ENCODE results near the gene WSCD1. TPM values are rescaled to one million over a fixed set of nuclear protein-coding genes. Genes with fewer than 3 reads are reported as not detected.
A peak's percentile ranks its signal among the peaks of the same experiment; 100 is the strongest.

Gene WSCD1
- total RNA-seq, 1 experiment from 2014 or later = 57.0 TPM

- Histone ChIP-seq H3K4me2 (ENCODE audit: low read length) (no peak overlapping the region), H3K9me3 (ENCODE audit: low read length) (no peaks in the 10 kb centered on the region), H3K4me3 (ENCODE audit: low read length) (no peak overlapping the region), H3K9me2 (replicated peaks; ENCODE audit: low read length) (no peaks in the 10 kb centered on the region), H4K20me1 (ENCODE audit: low read length) (no peaks in the 10 kb centered on the region), H3K36me3 (ENCODE audit: low read depth, low read length) (no peaks in the 10 kb centered on the region), H3K27ac (ENCODE audit: low read length) (no peak overlapping the region), H2AFZ (ENCODE audit: low read length) (no peak overlapping the region), H3K4me1 (ENCODE audit: insufficient read depth, low read length) (peaks cover 16% of the 10 kb centered on the region), H3K9ac (ENCODE audit: low read length) (no peak overlapping the region), H3F3A (ENCODE audit: low read length, unreplicated experiment) (no peaks in the 10 kb centered on the region), H3K27me3 (ENCODE audit: low read length) (no peaks in the 10 kb centered on the region), H3K79me2 (ENCODE audit: low read length) (no peaks in the 10 kb centered on the region)
- no TSS peak for BruUV-seq (replicated peaks)
- DNase-seq (no peak), ATAC-seq (no peak)
- ChIA-PET CTCF (interaction anchor here (0.5 kb wide), 1 partner anchor 355 kb away, joined by 3 read pairs; no protein-coding TSS in a partner anchor), POLR2A (ENCODE audit: unreplicated experiment) (no interaction called here)
- intact Hi-C loops (cut with micrococcal nuclease) = no loop called here
- no peak for TF ChIP-seq EZH2 (IDR thresholded peaks at IDR 0.05; ENCODE audit: low read length, unreplicated experiment)
- TF ChIP-seq CTCF (conservative IDR thresholded peaks at IDR 0.05; ENCODE audit: low read depth, low read length) = no peak
- TF ChIP-seq EZH2phosphoT487 (IDR thresholded peaks at IDR 0.05; ENCODE audit: borderline replicate concordance, low read length) = no peak
Measured at GRCh38 chr17:6057562-6057961, 12.6 kb upstream of the WSCD1 start.

GRCh38 chr17:6059406-6059805 lies 10.8 kb upstream of the WSCD1 start:
- no peaks in the 10 kb centered on the region for H3K27me3 ChIP-seq (ENCODE audit: low read length)
- intact Hi-C loops (cut with micrococcal nuclease) = no loop called here
- DNase-seq = no peak
- no peak for ATAC-seq
- H3K9me3 ChIP-seq (ENCODE audit: low read length) = no peaks in the 10 kb centered on the region
- H3K4me2 ChIP-seq (ENCODE audit: low read length) = no peak overlapping the region
- H3K4me3 ChIP-seq (ENCODE audit: low read length) = no peak overlapping the region
- H3F3A ChIP-seq (ENCODE audit: low read length, unreplicated experiment) = no peaks in the 10 kb centered on the region
- H3K36me3 ChIP-seq (ENCODE audit: low read depth, low read length) = no peaks in the 10 kb centered on the region
- peaks cover 9% of the 10 kb centered on the region for H3K4me1 ChIP-seq (ENCODE audit: insufficient read depth, low read length)
- H3K9ac ChIP-seq (ENCODE audit: low read length) = no peak overlapping the region
- H3K79me2 ChIP-seq (ENCODE audit: low read length) = no peaks in the 10 kb centered on the region
- no peak for TF ChIP-seq CTCF (conservative IDR thresholded peaks at IDR 0.05; ENCODE audit: low read depth, low read length)
- TF ChIP-seq EZH2 (IDR thresholded peaks at IDR 0.05; ENCODE audit: low read length, unreplicated experiment) = no peak
- no peak for TF ChIP-seq EZH2phosphoT487 (IDR thresholded peaks at IDR 0.05; ENCODE audit: borderline replicate concordance, low read length)
- POLR2A ChIA-PET (ENCODE audit: unreplicated experiment) = no interaction called here
- CTCF ChIA-PET = no interaction called here
- H4K20me1 ChIP-seq (ENCODE audit: low read length) = no peaks in the 10 kb centered on the region
- no peak overlapping the region for H3K27ac ChIP-seq (ENCODE audit: low read length)
- no TSS peak for BruUV-seq (replicated peaks)
- no peaks in the 10 kb centered on the region for H3K9me2 ChIP-seq (replicated peaks; ENCODE audit: low read length)
- H2AFZ ChIP-seq (ENCODE audit: low read length) = no peak overlapping the region

- ChIA-PET POLR2A (ENCODE audit: unreplicated experiment) (no interaction called here), CTCF (interaction anchor here (0.6 kb wide), 1 partner anchor 168 kb away, joined by 5 read pairs; no protein-coding TSS in a partner anchor)
- Histone ChIP-seq H3K4me1 (ENCODE audit: insufficient read depth, low read length) (peaks cover 15% of the 10 kb centered on the region), H2AFZ (ENCODE audit: low read length) (no peak overlapping the region; the same call in 1 of the 2 replicates), H3K4me2 (ENCODE audit: low read length) (no peak overlapping the region), H3K4me3 (ENCODE audit: low read length) (no peak overlapping the region), H3K79me2 (ENCODE audit: low read length) (no peaks in the 10 kb centered on the region), H3K27ac (ENCODE audit: low read length) (peak overlapping the region; percentile 42), H3K36me3 (ENCODE audit: low read depth, low read length) (no peaks in the 10 kb centered on the region), H3K9me3 (ENCODE audit: low read length) (no peaks in the 10 kb centered on the region), H3F3A (ENCODE audit: low read length, unreplicated experiment) (no peaks in the 10 kb centered on the region), H3K27me3 (ENCODE audit: low read length) (no peaks in the 10 kb centered on the region), H3K9me2 (replicated peaks; ENCODE audit: low read length) (no peaks in the 10 kb centered on the region), H3K9ac (ENCODE audit: low read length) (no peak overlapping the region; the same call in 1 of the 2 replicates), H4K20me1 (ENCODE audit: low read length) (no peaks in the 10 kb centered on the region)
- intact Hi-C loops (cut with micrococcal nuclease) = loop anchor here (10.0 kb wide), 4 partner anchors 176 to 466 kb away; no protein-coding TSS in a partner anchor
- ATAC-seq (peak; percentile 96), DNase-seq (peak; percentile 88)
- TF ChIP-seq EZH2 (IDR thresholded peaks at IDR 0.05; ENCODE audit: low read length, unreplicated experiment) = no peak
- no peak for TF ChIP-seq EZH2phosphoT487 (IDR thresholded peaks at IDR 0.05; ENCODE audit: borderline replicate concordance, low read length)
- TF ChIP-seq CTCF (conservative IDR thresholded peaks at IDR 0.05; ENCODE audit: low read depth, low read length) = no peak
- no TSS peak for BruUV-seq (replicated peaks)
Measured at GRCh38 chr17:6061290-6061689, 8.9 kb upstream of the WSCD1 start.
